Stimulated activated CD4-positive, alpha-beta T cell treated with anti-CD3 and anti-CD28 coated beads, Interleukin-1b, Interleukin-23, amount 100 ng/mL, for 48 hours (primary cell): ENCODE results near the gene CFDP1.

Experiments used
- DNase-seq: peaks from one replicate; pipeline ENCODE4 v3.0.0-alpha.2; 2020

Gene CFDP1

DNA sequence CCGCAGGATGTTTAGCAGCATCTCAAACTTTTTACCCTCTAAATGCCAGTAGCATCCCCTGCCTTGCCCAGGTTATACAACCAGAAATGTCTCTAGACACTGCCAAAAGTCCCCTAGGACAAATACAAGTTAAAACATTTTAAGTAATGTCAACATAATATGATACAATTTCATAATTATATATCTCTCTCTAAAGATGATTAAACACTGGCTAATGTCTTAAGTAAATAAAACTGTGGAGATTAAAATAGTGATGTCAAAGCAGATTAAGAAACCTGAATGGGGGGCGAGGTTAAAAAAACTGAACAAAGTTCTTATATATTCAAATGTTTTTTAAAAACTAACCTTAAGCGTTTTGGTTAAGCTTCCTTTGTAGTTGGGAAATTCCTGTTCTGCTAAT lies 62.1 kb downstream of the CFDP1 start:
- DNase-seq, result no peak

DNA sequence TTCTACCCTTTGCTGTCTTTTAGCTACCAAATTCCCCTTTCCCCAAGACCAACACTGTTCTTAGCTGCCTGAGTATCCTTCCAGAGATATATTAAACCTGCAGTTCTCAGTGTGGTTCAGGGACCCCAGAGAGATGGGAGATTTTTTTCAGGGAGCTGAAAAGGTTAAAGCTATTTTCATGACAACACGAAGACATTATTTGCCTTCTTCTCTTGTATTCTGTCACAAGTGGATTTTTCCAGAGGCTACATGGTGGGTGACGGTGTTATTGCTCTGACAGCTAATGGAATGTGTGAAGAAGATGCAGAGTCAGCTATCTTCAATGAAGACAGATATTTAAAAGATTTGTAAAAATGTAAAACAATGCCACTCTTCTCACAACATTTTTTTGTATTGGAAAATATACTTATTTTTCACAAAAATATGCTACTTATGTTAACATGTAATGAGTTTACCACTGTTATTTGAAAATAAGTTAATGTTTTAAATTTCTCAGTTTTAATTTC lies 69.0 kb downstream of the CFDP1 start:
- DNase-seq, result no peak

DNA sequence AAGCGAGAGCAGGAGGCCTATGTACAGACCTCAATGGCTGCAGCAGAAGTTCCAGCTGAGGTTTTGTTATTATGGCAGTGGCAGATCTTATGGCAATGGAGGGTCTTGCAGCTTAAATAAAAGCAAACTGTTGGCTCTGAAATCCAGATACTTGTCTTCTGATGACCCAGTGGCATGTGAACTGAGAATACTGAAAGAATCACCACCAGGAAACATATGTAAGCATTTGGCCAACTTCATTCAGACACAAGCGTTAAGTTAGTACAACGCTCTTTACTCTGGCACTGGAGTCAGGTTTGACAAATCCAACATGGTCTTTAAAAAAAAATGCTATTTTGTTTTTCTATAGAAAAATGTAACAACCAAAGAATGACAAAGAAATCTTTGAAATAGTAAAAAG lies 70.5 kb downstream of the CFDP1 start:
- DNase-seq, result no peak

DNA sequence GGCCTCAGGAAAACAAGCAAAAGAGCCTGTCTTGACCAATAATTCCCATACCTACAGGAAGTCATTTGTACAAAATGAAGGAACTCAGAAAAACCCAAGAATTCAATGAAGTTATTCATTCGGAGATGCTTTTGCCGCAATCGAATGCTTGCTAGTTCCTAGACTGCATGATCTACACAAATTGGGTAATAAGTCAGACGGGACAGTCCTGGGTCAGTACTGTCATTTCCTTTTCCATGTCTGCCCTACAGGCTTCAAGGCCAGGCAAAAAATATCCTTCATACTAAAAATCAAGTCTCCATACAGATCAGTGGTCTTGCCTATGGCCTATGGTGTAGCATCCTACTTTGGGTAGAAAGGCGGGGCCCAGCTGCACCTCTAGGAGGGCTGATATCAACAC lies 71.4 kb downstream of the CFDP1 start:
- DNase-seq, result no peak

DNA sequence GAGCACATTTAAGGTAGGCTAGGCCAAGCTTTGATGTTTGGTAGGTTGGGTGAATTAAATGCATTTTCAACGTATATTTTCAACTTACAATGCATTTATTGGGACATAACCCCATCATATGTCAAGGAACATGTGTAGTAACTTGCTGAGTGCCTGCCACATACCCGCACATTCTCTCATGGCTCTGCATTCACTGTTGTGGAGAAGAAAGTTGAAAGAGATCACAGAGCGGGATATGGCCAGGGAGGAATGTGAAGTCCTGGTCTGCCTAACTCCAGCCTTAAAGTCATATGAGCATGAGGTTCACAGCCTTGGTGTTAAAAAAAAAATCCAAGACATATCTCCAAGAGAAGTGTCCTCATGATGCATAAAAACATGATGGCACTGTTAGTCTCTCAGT lies 79.1 kb downstream of the CFDP1 start:
- no peak for DNase-seq

DNA sequence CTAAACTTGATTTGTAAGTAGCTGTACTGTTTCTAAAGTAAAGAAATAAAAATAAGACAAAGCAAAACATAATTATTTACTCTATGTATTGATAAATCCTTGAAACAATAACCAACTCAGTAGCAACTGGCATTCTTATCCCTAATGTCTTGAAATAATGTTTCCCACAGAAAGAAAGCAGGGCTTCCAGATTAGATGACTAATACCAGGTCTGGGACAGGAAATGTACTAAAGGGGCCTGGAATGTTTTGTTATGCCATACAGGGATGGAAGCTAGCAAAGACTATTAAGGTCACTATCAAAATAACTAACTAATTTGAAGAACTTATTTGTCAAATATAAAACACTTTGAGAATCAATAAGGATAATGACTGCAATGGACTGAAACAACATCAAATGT lies 82.1 kb downstream of the CFDP1 start:
- DNase-seq, result no peak

DNA sequence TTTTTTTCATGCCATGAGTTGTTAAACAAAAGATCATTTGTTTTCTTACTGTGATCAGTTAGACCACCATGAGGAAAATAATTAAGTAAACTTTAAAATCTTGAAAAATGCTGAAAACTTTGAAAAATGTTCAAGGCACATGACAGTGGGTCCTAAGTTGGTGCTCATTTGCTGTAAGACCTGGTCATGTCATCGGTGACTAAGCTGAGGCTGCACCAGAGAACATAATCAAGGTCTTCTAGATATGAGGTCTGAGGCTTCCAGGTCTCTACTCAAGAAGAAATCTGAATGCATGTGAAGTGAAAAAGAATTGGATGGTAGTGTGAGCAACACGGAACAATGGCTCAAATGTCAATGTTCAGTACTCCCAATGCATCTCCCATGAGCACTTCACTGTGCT lies 87.6 kb downstream of the CFDP1 start:
- DNase-seq, result no peak

DNA sequence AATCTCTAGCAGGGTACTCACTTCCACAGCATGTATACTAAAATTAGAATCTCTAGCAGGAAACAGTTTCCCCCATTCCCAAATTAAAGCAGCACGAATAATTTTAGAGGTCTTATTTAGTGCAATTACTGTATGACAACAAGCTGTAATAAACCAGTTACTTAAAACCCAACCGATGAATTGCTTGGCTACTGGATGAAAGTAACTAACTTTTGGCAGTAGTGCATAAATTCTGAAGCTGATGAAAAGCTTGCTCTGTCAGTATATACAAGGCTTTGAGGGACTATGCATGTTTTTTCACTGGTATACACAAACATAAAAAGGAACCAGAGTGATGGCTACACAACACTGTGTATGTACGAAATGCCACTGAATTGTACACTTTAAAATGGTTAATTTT lies 89.4 kb downstream of the CFDP1 start:
- DNase-seq, result no peak

DNA sequence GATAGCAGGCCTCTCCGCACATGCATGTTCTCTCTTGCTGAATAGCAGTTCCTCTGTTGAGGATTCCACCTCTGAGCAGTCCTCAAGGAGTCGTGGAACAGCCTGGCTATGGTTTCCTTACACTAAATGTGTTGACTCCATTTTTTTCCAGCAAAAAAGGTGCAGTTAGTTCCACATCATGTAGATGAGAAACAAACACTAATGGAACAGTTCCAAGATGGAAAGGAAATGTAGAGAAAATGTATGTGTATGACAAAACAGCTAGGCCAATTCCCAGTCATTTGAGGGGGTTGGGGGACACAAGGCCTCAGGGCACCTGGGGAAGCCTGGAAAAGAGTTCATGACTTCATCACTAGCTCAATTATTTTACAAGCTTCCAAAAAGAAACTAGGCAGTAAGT lies 90.0 kb downstream of the CFDP1 start:
- DNase-seq, result no peak

DNA sequence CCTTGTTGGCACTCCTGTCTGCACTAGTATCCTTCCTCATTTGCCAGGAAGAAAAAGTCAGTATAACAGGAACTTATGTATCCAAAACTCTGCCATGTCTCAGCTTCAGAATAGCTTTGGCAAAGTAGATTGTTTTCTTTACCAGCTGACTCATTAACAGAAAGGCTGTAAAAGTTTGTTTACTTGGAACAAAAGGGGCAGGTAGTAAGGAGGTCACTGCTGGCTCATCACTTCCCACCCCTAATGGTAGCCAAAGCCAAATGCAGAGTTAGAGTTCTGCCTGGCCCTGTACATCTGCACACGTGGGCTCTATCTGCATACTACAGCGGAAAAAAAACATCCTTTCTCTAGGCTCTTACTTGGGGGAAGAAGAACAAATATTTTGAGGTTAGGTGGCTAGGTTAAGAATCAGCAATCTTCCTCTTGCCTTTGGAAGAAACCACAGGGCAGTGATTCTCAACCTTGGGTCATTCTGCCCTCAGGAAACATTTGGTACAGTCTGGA lies 90.9 kb downstream of the CFDP1 start:
- no peak for DNase-seq

DNA sequence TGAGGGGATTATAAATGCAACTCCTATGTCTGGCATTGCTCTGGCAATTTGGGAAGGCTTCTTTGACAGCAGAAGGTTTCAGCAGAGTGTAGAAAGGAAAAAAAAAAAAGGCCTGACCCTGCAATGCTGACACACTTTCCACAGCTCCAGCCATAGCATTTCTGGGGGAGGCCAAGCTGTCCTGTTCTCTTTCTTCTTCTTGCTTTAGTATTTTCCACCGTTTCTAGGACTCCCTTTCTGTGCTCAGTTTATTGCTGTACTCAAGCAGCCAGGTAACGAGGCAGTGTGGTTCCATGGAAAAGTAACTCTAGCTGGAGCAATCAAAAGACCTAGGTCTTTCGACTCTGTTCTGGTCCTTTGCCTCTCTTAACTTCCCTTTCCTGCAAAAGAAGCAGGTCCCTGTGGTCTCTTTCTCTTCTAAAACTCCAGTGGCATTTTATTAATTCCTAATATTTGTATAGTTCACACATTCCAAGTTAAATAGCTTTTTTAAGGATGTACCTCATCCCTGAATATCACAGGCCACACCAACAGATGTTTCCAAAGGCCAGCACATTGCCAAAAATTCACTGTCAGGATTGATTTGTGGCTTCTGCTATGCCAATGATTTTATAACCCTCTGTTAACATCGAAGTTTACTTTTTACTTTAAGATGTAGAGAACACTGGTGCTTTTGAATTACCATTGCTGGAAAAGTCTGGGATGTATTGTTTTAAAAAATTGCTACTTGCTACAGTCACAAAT lies 91.6 kb downstream of the CFDP1 start:
- DNase-seq, result no peak

DNA sequence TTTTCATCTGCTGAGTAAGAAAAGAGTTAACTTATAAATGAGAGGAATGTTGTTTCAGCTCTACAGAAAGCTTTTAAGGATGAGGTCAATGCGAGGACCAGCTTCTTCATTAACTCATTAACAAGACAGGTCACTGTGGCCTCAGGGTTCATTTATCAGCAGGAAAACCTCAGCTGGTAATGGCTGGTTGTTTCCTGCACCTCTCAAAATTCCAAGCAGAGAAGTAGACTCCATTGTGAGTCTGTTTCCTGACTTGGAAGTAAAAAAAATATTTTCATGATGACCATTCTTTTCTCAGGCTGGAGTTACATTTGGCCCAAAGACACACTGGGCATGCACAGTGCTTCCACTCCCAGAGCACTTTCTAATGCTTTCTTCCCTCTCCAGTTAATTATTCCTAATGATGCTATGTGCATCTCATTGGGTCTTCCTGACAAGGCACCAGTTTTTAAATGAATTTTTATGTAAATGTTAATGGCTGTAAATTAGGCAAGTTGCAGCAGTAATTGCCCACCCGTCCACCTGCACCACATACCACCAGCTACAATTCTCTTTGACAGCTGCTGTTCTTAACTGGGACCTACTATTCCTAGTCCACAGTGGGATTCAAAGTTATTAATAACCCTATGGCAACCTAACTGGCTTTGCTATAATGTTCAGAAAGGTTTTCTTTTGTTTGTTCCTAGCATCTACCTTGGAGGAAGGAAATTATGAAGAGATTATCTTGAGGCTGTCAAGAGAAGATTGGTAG lies 92.4 kb downstream of the CFDP1 start:
- no peak for DNase-seq

DNA sequence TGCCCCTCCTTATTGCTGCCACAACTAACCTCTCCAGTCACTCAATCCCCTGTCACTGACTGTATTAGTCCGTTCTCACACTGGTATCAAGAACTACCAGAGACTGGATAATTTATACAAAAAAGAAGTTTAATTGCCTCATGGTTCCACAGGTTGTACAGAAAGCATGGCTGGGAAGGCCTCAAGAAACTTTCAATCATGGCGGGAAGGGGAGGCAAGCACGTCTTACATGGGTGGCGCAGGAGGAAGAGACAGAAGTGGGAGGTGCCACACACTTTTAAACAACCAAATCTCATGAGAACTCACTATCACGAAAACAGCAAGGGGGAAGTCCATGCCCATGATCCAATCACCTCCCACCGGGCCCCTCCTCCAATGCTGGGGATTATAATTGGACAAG lies 95.9 kb downstream of the CFDP1 start:
- DNase-seq, result no peak

DNA sequence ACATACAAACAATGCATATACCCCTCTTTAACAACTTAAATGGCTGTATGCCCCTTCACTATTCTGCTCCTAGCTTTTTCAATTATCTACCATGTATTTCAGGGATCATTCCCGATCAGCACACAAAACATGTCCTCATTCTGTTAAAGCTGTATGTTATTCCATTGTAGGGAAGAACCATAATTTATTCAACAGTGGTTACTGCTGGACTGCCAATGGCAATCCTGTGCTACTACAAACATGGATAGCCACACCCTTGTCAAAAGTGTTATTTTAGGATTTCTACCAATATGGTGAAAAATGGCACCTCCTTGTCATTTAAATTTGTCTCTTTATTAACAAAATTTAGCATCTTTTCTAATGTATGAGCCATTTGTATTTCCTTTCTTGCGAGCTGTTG lies 96.8 kb downstream of the CFDP1 start:
- no peak for DNase-seq

DNA sequence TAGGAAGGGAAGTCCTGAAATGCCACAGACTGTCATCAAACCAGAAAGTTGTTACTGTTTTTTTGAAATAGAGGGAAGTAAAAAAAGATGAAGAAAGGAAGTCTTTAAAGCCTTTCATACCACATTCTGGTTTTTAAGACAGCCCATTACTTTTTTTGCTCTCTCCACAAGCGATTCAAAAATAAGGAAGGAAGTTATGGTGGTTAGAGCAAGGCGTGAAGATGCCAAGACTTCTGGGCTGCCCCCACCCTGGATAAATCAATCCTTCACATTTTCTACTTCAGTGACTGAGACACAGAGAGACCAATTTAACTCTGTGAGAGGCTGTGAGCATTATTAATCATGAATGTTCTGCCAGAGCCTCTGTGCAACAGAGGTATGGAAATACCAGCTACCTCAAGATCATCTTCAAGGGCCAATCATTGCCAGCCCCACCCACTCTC lies 99.6 kb downstream of the CFDP1 start:
- no peak for DNase-seq

DNA sequence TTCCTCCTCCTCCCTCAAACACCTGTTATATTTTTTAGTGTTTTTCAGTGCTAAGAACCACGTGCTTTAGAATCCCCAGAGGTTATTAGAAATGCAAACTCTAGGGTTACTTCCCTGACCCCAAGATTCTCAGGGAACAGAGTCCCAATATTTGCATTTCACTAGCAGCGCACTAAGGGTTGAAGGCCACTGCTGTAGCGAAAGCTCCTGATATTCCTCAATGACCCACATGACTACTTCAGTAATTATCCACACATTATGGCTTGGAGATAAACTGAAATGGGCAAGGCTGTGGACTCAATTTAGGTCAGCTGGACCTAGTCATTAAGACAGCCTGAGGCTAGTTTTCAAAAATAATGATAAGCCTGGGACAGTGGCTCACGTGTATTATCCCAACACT lies 103.4 kb downstream of the CFDP1 start:
- DNase-seq, result no peak

DNA sequence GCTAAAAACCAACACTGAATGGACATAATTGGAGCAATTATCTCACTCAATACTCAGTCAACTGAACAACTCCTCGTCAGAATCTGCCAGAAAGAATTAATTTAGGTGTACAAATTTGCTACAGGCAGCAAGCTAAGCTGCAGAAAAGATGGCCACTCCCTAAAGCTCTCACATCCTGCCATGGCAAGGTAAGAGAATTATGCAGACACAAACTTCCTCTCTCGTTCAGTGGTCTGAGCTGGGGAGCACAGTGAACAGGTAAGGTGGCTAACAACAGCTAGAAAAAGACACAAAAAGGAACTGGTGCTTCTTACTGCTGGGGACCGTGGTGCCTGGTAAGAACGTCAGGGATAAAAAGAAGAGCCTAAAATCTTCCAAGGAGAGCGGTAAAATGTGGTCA lies 107.0 kb downstream of the CFDP1 start:
- no peak for DNase-seq

DNA sequence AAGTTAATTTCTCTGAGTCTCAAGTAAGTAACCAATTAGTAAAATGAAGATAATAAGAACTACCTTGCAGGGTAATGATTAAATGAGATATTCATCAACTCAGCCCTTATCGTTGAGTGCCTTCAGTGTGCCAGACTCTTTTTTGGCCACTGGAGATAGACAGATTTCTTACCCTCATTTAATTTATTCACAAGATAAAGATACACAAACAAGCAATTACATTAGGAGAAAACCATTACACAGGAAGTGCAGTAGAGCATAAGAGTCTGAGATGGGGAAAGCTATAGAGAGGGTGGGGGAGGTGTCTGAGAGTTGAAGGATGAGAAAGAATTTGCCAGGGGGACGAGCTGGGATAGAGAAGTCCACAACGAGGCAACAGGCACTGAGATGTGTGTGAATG lies 109.4 kb downstream of the CFDP1 start:
- DNase-seq, result no peak

DNA sequence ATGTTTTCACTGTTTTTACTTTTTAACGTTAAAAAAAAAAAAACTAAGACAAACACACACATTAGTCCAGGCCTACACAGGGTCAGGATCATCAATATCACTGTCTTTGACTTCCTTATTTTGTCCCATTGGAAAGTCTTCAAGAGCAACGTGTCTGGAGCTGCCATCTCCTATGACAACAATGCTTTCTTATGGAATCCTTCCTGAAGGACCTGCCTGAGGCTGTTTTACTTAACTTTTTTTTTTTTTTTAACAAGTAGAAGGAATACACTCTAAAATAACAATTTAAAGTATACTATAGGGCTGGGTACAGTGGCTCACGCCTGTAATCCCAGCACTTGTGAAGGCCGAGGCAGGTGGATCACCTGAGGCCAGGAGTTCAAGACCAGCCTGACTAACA lies 110.1 kb downstream of the CFDP1 start:
- no peak for DNase-seq

DNA sequence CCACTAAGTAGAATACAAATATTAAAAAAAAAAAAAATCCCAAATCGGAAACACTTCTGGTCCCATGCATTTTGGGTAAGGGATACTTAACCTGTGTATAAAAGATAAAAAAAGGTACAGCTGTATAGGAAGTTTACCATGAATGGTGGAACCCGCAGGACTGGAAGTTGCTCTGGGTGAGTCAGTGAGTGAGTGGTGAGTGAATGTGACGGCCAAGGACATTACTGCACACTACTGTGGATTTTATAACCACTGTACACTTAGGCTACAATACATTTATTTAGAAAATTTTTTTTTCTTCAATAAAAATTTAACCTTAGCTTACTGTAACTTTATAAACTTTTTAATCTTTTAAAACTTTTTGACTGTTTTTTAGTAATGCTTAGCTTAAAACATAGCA lies 110.6 kb downstream of the CFDP1 start:
- DNase-seq, result no peak

DNA sequence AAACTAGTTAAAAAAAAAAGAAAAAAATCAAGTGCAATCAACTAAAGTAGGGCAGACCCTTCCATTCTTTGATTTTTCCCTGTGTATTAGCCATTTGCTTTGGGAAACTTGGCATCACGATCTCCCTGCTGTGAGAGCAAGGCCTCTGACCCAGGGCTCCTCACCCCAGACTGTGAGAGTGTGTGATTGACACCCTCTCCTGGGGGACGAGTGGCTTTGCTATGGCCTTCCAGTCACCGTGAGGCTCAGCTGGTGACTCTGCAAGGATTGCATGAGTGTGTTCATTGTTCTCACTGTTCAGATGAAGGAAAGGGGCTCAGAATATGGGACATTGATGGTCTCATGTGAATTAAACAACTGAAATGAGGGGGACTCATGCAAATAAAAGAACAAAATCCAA lies 112.9 kb downstream of the CFDP1 start:
- no peak for DNase-seq

DNA sequence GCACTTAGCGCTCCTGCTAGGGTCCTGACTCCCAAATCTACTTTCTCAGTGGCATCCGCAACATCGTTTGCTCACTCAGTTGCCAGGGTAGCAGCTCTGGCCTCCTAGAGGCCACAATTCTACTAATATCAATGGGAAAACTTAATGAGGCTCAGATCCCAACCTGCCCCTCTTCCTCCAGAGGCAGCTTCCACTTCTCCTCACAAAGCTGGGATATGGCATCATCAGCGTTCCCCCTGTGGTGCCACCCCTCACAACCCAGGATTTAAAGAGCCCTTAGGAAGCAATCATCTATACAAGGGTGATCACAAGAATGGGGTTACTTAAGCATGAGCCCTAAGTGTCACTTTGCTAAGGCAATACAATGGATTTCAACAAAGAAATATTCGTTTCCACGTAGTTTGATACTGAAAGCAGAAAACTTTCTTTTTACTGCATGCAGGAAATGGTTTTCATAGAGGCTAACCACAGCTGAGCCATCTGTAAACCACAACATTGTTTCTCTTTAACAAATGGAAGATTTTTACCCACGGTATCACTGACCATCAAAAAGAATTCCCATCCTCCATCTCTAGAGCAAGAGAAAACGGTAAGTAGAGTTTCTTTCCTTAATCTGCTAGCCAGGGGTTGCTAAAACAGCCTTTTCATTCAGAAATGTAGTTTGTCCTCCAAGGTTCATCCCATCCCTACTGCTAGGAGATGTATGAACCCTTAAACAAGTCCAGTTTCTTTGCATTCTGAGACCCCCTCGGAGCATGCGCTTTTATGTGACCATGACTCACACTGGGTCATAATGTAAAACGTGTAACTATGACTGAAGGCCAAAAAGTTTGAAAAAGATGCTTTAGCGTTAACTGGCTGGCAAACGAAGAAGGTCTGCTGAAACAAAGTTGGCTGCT lies 113.5 kb downstream of the CFDP1 start:
- no peak for DNase-seq

DNA sequence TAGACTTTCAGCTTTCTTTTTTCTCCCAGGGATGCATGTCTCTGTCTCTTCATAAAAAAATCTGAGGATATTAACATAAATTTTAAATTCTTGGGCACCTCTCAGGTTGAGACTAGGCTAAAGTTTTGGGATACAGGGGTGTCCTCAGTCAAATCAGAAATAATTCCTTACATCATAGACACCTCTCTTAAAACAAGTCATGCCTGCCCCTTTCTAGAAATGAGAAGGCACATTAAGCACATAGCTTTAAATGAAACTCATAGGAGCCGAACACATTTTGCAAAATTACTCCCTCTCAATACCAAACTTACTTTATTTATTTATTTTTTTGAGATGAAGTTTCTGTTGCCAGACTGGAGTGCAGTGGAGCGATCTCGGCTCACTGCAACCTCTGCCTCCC lies 114.6 kb downstream of the CFDP1 start:
- no peak for DNase-seq
